HL-60/S4 treated with phorbol 12-myristate 13-acetate at 8.2 ng/mL for 4 days and 3 days (cell line): ENCODE data around the gene BTNL2.

ENCODE experiments used
- in situ Hi-C: fragments of 300-500 bp; cut with MboI; formaldehyde crosslinking; loops from 2 replicates; pipeline ENCODE4 v1.15.0; 2022; ENCODE audit warnings: low sequenced_read_pairs

BTNL2 gene

DNA sequence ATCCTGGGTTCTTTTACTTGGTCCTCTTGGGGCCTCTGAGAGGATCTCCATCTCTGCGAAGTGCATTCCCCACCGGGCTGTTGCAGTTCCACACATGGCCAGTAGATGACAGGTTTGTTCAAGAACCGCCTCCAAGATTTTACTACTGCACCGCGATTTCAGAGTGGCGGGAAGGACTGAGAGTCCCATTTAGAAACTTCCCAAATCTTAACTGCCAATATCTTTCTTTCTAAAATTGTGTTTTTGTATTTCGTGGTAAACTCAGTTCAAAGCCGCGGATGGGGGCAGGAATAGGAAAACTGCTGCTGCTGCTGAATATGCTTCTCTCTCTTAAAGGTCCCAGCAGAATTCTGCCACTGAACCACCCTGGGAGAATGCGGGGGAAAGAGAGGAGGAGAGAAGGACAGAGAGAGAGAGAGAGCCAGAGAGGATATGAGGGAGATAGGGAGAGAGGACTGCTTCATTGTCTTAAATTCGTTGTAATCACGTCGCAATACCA is 8.6 kb upstream of the BTNL2 start:
- in situ Hi-C loops: loop anchor here (10.0 to 25.0 kb wide), 2 partner anchors 272 to 379 kb away; no protein-coding TSS in a partner anchor

DNA sequence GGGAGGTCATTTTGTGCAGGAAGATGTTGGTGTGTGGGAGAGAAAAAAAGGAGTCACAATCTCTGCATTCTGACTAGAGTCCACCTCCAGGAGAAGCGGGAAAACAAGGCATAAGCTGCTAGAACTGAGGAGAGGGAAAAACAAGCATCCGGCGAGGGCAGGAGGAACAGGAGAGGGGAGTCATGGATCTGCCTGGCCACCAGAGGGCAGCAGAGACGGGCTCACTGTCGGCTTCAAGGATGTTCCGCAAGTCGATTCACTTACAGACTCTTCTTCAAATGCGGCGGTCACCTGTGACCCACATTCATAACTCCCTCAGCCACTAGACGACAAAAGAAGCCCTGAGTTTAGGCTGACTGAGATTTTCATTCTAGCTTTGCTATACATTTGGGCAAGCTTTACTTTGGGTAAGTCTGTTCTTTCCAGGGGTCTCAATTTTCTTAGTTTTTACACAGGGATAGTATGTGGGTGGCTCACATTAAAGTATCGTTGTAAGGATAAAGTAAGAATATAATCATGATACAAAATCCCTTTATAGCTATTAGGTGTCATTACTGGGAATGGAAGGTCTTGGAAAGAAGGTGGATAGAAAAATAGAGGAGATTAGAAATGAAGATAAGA is 6.6 kb upstream of the BTNL2 start:
- in situ Hi-C loops: loop anchor here (10.0 to 25.0 kb wide), 2 partner anchors 274 to 381 kb away; no protein-coding TSS in a partner anchor

DNA sequence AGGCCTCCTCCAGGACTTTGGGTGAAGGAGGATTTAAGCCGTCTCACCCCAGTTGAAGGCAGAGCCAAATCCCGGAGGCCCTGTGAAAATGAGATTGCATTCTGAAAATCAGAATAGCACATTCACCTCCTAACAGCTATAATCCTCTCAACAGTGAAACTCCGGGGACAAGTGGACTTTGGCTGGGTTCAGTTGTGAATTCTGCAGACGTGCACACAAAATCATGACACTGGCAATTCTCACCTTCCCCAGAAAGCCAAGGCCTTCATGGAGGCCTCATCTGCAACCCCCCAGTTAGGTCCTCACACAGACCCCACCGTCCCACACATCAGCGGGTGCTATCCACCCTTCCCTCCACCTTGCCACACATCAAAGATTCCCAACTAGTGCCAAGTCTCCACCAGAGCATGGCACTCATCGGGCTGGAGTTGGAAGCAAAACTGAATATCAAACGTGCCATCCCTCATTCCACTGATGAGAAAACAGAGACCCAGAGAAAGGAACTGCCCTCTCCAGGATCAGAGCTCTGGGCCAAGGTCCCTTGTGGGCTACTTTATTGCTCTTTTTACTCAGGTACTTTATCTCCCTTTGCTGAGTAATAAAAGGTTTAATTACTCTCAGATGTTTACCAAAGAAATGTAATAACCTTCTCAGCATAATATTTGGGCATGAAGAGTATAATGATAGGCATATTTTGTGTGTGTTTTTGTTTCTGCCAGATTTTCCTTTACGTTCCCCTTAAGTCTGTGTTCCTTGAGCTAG is 4.8 kb upstream of the BTNL2 start:
- in situ Hi-C loops: loop anchor here (10.0 to 25.0 kb wide), 2 partner anchors 276 to 383 kb away; no protein-coding TSS in a partner anchor

DNA sequence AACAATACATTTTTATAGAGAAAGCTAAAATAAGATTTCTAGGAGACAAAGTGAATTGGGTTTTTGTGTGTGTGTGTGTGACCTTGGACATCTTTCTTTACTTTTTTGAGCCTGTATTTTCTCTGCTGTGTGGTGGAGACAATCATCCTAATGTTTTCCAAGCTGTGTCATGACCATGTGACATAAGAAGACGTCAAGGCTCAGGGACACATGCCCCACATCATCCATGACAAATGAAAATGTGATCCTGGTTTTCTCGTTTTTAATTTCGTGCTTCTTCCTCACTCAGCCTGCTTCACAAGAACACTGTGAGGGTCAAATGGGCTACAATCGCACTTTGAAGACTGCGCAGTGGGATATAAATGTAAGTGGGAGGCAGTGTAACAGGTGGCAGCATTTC is 3.9 kb upstream of the BTNL2 start:
- in situ Hi-C loops: loop anchor here (10.0 to 25.0 kb wide), 2 partner anchors 276 to 384 kb away; no protein-coding TSS in a partner anchor

DNA sequence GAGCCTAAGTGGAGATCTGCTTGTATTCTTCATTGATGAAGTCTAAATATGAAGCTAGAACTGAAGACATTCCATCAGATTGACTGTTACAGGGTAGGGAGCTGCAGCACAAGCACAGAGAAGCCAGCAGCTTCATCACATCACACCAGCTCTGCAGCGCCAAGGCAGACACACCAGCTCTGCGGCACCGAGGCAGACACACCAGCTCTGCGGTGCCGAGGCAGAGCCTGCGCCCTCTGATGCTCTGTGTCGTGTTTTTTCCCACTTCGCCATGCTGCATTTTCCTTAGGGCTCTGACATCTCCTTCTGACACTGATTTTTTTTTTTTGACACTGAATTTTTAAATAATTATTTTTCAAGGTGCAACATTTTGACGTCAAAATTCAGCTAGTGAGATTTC is 784 bp downstream of the BTNL2 start:
- in situ Hi-C loops: loop anchor here (25.0 kb wide), 1 partner anchor 281 kb away; no protein-coding TSS in a partner anchor

DNA sequence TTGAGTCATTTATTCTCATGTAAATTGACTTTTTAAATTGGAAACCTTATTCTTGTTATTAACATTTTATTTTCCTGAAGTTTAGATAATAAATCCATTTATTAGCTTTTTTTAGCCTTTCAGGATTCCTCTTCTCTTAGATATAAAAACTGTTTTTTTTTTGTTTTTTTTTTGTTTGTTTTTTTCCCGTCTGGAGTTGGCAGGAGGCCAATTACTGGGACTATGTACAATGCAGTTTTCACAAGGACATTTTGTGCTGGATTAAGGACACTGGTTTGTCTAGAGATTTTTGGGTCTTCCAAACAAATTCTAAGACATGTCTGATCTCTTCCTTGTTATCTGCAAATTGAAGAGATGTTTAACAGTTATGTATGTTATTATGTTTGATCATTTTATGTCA is 1.3 kb downstream of the BTNL2 start:
- in situ Hi-C loops: loop anchor here (25.0 kb wide), 1 partner anchor 282 kb away; no protein-coding TSS in a partner anchor

DNA sequence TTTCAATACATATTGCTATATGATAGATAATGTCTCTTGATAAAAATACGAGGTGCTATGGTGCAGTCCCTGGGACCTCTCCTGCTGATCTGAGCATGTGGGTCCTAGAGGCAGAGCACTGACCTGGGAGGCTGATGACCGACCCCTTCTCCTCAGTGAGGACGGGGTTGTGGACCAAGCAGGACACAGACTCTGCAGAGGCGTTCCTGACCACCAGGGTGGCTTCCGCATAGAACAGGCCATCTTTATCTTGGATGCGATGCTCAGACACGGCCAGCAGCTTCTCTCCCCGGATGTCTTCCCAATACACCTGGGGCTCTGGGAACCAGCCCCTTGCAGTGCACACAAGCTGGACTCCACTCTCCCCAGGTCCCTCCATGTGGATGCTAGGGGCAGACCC is 4.2 kb downstream of the BTNL2 start:
- in situ Hi-C loops: loop anchor here (25.0 kb wide), 1 partner anchor 284 kb away; no protein-coding TSS in a partner anchor

DNA sequence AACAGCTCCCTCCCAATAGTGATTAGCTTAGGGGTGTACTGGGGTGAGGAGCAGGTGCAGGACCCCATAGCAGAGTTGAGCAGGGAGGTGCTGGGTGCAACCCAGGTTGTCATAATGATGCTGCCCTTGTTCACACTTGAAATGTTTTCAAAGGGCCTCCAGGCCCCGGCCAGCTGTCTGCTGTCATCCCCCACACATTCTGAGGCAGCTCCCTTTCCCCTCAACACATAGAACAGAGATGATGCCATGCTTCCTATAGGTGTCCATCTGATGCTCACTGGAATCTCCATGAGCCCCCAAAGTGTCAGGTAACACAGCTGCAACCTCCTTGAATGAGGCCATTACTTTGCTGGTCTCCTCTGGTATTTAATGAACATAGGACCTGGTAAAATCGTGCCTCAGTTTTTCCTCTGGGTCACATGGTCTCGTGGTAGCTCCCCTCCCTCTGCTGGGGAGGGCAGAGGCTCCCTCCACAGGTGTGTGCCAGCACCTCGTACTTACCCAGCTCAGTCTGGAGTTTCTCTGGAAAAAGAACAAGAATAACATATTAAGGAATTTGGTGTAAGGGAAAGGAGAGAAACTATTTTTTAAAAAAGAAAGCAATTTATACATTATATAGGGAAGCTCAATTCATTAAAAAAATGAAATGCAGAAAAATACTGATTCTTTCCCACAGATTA is 5.6 kb downstream of the BTNL2 start:
- in situ Hi-C loops: loop anchor here (25.0 kb wide), 1 partner anchor 286 kb away; no protein-coding TSS in a partner anchor

DNA sequence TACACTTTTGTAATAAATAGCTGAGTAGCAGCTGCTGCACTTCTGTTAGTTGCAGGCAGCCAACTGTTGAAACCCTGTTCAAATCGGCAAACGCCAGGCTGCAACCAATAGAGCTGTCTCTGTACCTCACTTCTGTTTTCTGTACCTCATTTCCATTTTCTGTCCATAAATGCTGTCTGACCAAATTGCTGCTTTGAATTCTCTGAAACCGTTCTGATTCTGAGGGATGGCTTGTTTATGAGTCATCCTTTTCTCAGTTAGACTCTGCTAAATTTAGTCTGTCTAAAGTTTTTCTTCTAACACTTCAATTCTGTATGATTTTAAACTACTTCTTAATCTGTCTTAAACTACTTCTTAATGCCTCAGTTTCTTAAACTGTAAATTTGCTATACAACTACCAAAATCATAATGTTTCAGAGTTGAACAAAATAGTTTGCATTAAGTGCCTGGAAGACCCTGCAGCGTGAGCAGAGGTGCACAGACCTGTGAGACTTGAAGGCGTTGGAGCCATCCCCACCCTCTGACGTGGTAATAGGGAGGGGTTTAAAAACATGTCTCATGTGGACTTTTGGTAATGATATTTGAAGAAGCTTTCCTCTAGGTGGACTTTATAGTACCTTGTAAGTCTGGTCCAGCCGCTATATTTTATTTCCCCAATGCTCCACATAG is 9.6 kb downstream of the BTNL2 start:
- in situ Hi-C loops: no loop called here

DNA sequence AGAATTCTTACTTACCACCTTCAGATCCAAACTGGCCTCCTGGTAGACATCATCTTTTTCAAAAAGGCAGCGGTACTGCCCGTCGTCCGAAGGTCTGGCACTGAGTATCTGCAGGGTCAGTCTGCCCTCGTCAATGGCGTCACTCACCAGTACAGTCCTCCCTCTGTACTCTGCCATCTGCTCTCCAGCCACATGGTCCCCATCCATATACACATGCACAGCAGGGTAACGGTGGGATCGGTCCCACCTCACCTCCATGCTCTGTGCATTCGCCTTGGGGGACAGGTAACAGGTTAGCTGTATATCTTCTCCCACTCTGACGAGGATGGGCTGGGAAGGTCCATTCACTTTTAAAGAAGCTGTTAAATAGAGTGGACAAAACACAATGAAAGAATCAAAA is 11.0 kb downstream of the BTNL2 start:
- in situ Hi-C loops: no loop called here

DNA sequence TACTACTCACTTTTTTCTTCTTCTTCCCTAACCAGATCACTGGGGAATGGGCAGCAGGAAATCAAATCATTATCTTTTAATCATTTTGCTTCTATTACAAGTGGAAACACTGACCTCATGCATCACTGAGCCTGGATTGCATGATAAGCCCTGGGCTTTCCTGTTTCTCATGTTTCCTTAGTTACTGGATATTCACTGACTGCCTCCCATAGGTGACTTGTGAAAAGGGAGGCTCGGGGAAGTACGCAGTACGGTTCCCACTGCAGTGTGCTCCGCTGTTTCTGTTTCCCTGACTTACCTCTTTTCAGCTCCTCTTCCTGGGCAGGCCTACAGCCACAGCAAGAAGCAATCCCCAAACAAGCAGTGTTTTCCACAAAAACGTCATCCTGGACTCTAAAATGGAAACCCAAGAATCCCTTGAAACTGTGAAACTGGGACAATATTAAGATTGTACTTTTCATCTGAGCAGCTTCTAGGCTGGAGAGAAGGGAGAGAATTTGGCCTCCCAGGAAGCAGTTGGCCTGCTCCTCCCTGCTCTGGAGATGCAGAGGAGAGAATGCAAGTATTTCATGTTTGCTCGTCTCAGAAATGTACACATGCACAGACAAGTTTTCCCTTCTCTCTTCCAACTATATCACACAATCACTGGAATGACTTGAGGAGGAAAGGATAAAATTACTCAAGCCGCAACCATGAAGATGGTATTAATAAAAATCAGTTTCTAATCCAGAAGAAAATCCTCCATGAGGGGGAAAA is 13.1 kb downstream of the BTNL2 start:
- in situ Hi-C loops: no loop called here

DNA sequence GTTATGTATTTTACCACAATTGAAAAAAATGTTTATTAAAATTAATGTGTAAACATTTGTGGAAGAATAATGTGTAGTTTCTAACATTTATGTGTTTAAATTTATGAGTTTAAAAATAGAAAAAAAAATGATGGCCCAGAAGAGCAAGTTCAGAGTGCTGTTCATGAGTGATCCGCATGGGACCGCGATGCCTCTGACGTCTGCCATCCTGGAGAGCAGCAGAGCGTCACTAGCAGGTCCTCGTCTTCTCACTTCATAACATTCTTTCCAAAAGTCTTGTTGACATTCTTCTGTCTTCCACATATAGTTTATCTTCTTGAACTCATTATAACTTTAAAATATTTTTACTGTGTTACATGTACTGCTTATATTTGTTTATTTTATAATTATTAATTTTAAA is 15.5 kb downstream of the BTNL2 start:
- in situ Hi-C loops: no loop called here

DNA sequence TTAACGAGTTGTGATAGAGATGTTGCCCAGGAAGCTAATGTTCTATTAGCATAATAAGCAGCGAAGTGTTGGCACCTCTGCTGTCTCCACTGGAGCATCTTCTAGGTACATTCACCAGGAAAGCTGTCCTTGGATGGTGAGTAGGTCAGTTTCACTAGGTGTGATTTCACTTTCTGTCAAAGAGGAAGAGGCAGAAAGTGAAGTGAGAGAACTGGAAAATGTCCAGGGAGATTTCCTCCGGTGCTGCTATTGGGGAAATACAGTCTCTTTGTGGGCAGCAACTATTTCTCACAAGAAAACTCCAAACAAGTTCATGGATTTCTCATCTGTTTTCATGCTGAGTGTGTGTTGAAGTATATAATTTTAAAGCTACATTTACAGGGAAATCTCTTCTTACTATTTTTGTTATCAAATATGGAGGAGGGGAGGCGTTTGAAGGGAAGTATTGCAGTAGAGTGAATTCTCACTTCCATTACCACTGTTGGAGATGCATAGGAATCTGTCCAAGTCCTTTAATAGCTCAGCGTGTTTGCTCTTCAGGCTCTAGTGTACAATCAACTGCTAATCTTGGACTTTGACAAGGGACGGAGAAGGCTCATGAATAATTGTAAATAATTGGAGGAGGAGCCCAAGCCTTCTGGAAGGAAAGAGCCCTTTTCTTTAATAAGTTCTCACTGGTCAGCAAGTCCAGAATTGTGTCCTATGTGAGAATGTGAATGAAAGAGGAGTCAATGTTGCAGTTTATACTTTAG is 19.2 kb downstream of the BTNL2 start:
- in situ Hi-C loops: no loop called here

DNA sequence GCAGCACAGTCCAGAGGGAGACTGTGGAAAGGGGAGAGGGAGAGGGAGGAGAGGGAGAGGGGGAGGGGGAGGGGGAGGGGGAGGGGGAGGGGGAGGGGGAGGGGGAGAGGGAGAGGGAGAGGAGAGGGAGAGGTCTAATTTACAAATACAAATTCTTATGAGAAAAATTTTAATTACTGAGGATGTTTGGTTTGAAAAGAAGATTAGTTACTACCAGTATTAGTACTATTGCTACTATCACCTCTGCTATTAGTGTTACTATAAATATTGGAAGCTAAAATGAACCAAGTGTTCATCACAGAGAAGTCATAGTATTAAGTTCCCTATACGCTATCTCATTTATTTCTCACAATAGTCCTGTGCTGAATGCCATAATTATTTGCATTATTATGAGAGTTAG is 20.9 kb downstream of the BTNL2 start:
- in situ Hi-C loops: no loop called here

DNA sequence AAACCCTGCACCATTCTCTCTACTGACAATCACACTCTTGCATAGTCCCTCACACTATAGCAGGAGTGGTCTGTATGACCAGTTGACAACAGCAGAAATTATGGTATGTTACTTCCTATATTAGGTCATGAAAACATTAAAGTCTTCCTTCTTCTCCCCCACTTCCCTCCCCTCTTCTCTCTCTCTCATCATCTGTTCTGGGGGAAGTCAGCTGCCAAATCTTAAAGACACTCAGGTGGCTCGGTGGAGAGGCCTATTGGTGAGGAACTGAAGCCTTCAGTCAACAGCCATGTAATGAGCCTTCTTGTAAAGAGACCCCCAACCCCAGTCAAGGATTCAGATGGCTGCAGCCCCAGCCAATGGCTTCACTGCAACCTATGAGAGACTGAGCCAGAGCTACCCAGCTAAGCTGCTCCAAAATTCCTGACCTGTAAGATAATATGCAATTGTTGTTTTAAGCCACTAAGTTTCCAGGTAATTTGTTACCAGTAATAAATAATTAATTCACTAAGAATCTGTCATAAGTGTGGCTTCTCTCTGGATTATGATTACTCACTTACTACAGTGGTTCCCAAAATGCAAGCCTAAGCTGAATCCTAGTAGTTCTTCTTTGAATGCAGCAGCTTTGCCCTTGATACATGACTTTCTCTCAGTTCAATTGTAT is 24.1 kb downstream of the BTNL2 start:
- in situ Hi-C loops: no loop called here

DNA sequence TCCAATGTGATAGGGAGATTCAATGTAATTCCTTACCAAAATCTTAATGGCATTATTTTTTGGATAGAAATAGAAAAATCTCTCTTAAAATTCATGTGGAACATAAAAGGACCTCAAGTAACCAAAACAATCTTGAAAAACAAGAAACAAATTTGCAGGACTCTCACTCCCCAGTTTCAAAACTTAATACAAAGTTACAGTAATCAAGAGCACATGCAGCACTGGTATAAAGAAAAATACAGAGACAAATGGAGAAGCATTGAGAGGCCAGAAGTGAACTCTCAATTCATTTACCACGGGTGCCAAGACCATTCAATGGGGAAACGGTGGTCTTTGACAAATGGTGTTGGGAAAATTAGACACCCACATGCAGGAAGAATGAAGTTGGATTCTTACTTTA is 27.4 kb downstream of the BTNL2 start:
- in situ Hi-C loops: no loop called here

DNA sequence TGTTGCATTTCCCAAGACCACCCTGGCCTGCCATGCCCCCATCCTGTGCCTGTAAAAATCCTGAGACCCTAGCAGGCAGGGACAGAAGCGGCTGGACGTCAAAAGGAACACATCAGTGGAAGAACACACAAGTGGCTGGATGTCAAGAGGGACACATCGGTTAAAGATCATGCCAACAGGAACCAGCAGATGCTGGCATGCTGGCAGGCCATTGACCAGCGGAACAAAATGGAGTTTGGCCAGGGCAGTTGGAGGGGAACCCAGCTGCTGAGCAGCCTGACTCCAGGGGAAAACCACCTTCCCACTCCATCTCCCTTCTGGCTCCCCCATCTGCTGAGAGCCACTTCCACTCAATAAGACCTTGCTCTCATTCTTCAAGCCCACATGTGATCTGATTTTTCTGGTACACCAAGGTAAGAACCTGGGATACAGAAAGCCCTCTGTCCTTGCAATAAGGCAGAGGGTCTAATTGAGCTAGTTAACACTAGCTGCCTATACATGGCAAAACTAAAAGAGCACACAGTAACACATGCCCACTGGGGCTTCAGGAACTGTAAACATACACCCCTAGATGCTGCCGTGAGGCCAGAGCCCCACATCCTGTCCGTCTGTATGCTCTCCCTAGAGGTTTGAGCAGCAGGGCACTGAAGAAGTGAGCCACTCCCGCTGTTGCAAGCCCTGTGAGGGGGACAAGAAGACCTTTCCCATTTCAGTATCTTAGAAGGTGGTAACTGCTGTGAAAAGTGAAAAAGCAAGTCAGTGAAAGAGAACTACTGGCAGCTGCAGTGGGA is 31.0 kb downstream of the BTNL2 start:
- in situ Hi-C loops: no loop called here

DNA sequence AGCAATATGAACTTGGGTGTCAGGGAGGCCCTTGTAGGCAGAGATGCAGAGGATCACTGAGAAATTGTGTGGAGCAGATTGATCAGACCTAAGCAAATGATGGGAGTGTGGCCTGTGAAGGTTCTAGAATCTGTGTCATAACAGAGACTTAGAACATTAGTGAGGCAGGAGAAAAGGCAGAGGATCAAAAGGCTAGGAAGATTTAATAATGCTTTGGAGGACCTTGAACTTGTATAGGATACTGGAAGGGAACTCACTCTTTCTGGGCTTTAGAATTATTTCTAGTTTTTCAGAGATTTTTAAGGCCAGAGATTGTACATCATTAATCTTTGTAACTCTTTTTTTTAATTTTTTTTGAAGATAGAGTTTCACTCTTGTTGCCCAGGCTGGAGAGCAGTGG is 35.2 kb downstream of the BTNL2 start, which contains the start of gene TSBP1:
TSBP1 (minus strand) TSS at position 101 of the 400 bp plus-strand sequence. CDS start 197 bp downstream, outside the sequence.
- in situ Hi-C loops: no loop called here
